ENCODE measurements around the gene ZKSCAN3. TPM values are rescaled to one million over a fixed set of nuclear protein-coding genes. Genes with fewer than 3 reads are reported as not detected.

Gene ZKSCAN3
- total RNA-seq, 1 experiment from 2014 or later = 11.2 TPM

DNA sequence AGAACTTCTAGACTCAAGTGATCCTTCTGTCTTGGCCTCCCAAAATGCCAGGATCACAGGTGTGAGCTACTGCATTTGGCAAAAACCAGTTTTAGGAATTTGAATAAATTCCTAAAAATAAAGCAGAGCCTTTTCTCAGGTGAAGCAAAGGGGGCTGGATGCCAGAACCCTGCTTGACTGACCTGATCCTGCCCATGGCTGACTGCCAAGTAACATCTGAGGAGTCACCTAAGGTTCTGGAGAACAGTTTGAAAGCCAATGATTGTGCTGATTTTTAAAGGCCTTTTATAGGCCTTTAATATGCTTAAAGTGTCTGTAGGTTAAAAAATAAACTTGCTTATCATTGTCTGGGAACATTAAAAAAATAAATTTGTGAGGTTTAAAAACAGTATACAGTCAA is 63.9 kb downstream of the ZKSCAN3 start:
- Histone ChIP-seq H3K9me3 (ENCODE audit: control insufficient read depth in 1 of 2, insufficient read depth in 1 of 2, low read depth in 1 of 2, low read length in 2 of 2) (no peaks in the 10 kb centered on the region), H3K9me2 (ENCODE audit: insufficient read depth) (no peaks in the 10 kb centered on the region; the same call in 1 of the 2 replicates), H2AFZ (ENCODE audit: low read depth, low read length, poor library complexity, severe bottlenecking) (no peak overlapping the region), H3K27me3 (ENCODE audit: insufficient read depth, low read length) (no peaks in the 10 kb centered on the region), H3K4me3 (replicated peaks in 1 of 2; ENCODE audit: low read depth in 1 of 2, low read length in 2 of 2) (no peak overlapping the region), H3K27ac (ENCODE audit: low read depth, low read length) (no peak overlapping the region), H3K9ac (ENCODE audit: low read length) (no peak overlapping the region), H3K4me1 (ENCODE audit: control insufficient read depth in 1 of 2, insufficient read depth in 2 of 2, low read length in 2 of 2) (no peaks in the 10 kb centered on the region), H4K20me1 (ENCODE audit: insufficient read depth) (no peaks in the 10 kb centered on the region), H3K4me2 (ENCODE audit: low read length) (no peak overlapping the region), H3K36me3 (ENCODE audit: control insufficient read depth in 1 of 2, insufficient read depth in 2 of 2, low read length in 2 of 2) (no peaks in the 10 kb centered on the region), H3K79me2 (ENCODE audit: insufficient read depth, low read length) (no peaks in the 10 kb centered on the region)
- CTCF ChIA-PET = no interaction called here
- RAD21 ChIA-PET (ENCODE audit: low non-redundant PET in 1 of 2, low total read pairs in 2 of 2, uncharacterized antibody in 2 of 2, unreplicated experiment in 2 of 2) = no interaction called here
- DNase-seq (ENCODE audit: low read depth, low spot score) (no peak), ATAC-seq (no peak)
- intact Hi-C loops (cut with micrococcal nuclease) = no loop called here
- POLR2A ChIA-PET = no interaction called here
- no TSS peak for BruUV-seq (replicated peaks)
- no peak for TF ChIP-seq EGR1 (IDR thresholded peaks at IDR 0.05; ENCODE audit: low read depth)
- no peak for TF ChIP-seq ELF1 (IDR thresholded peaks at IDR 0.05; ENCODE audit: borderline replicate concordance, low read depth)
- TF ChIP-seq REST (IDR thresholded peaks at IDR 0.05; ENCODE audit: low read depth) = no peak
- no peak for TF ChIP-seq CTCF (IDR thresholded peaks at IDR 0.05 in 2 of 3, conservative IDR thresholded peaks at IDR 0.05 in 1 of 3; ENCODE audit: borderline replicate concordance in 1 of 3, insufficient read depth in 1 of 3, low read depth in 2 of 3, low read length in 2 of 3)
- no peak for TF ChIP-seq RAD21 (IDR thresholded peaks at IDR 0.05; ENCODE audit: low read depth)
- no peak for TF ChIP-seq YY1 (IDR thresholded peaks at IDR 0.05; ENCODE audit: extremely low read depth, insufficient replicate concordance, low read depth, low read length)
- no peak for TF ChIP-seq CBX3 (IDR thresholded peaks at IDR 0.05; ENCODE audit: low read depth)
- TF ChIP-seq JUND (IDR thresholded peaks at IDR 0.05) = no peak
- no peak for TF ChIP-seq POLR2A (IDR thresholded peaks at IDR 0.05; ENCODE audit: borderline replicate concordance, extremely low read depth, insufficient read depth, insufficient read length)
- TF ChIP-seq FOSL1 (IDR thresholded peaks at IDR 0.05; ENCODE audit: low read depth) = no peak
- no peak for TF ChIP-seq EZH2phosphoT487 (IDR thresholded peaks at IDR 0.05; ENCODE audit: borderline replicate concordance)
- no peak for TF ChIP-seq ZFX (IDR thresholded peaks at IDR 0.05)
- TF ChIP-seq SRF (IDR thresholded peaks at IDR 0.05; ENCODE audit: low read depth) = no peak
- no peak for TF ChIP-seq POLR2AphosphoS5 (IDR thresholded peaks at IDR 0.05; ENCODE audit: low read depth, low read length)
- no peak for TF ChIP-seq CEBPB (IDR thresholded peaks at IDR 0.05; ENCODE audit: low read depth)
- no peak for TF ChIP-seq TCF7L2 (IDR thresholded peaks at IDR 0.05; ENCODE audit: borderline replicate concordance, extremely low read depth, insufficient read depth, insufficient read length)
- no peak for TF ChIP-seq SIN3A (IDR thresholded peaks at IDR 0.05; ENCODE audit: low read depth)
- TF ChIP-seq, protein P1, sequence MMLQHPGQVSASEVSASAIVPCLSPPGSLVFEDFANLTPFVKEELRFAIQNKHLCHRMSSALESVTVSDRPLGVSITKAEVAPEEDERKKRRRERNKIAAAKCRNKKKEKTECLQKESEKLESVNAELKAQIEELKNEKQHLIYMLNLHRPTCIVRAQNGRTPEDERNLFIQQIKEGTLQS (IDR thresholded peaks at IDR 0.05) = no peak
- TF ChIP-seq, protein P2, sequence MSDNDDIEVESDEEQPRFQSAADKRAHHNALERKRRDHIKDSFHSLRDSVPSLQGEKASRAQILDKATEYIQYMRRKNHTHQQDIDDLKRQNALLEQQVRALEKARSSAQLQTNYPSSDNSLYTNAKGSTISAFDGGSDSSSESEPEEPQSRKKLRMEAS (IDR thresholded peaks at IDR 0.05) = no peak

Measured in HCT116 (cell line).